Astrocyte of the hippocampus (primary cell): ENCODE data around the gene CDCA7L.
"Not testable (repeated sequence)": the region's sequence is repeated elsewhere in the genome, so short reads cannot be mapped to it uniquely, and the experiment has no call there.

Experiments
- DNase-seq: peaks from one replicate; pipeline ENCODE4 v3.0.0; 2011; ENCODE audit warnings: low read depth, low spot score

Gene CDCA7L

DNA sequence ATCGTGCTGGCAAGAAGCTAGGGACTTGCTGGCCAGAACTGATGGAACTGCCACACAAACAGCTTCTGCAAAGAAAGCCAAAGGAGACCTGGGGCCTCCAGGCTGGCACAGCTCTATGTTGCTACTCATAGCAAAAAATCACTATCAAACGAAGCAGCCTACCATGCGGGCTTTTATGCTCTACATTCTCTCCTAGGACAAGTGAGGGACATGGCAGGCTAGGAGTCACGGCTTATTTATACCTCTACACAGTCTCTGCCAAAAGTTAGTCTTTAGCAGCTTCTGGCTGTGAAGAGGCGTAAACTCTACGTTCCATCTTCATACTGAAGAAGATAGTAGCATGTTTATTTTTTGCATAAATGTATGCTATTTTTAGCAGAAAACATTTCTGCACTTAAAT lies 35.4 kb downstream of the CDCA7L start:
- DNase-seq: no peak

GRCh38 chr7:21908746-21909145 lies 37.0 kb downstream of the CDCA7L start:
- DNase-seq: no peak

DNA sequence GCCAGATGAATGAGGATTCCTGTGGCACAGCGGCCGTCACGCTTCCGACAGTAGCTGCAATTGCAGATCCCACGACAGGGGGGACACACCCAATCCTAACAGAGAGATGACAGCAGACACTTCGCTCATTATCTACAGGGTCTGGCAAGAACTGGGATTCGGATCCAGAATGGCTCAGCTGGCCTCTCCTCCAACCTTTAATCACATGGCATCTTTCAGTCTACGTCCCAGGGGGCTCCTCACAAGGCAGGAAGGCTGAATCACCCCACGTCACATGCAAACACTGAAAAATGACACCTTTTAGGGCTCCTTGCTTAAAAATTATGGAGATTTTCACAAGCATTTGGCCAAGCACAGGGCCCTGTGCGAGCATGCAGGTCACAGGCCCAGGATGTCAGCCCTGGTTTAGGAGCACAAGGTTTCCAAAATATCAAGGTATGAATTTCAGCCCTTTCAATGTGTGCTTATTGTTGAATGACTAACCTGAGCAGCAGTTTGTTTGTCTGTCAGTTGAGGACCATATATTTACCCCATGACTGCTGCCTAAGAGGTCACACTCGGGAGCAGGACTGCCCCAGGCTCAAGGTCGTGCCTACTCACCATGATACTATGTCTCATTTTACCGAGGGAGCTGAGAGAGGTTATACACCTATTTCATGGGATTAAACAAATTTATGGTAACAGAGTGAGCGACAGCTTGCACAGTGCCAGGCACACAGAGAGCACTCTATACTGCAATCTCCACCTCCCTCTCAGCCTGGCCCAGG lies 42.5 kb downstream of the CDCA7L start:
- DNase-seq: no peak

GRCh38 chr7:21902240-21902639 lies 43.5 kb downstream of the CDCA7L start:
- no peak for DNase-seq

DNA sequence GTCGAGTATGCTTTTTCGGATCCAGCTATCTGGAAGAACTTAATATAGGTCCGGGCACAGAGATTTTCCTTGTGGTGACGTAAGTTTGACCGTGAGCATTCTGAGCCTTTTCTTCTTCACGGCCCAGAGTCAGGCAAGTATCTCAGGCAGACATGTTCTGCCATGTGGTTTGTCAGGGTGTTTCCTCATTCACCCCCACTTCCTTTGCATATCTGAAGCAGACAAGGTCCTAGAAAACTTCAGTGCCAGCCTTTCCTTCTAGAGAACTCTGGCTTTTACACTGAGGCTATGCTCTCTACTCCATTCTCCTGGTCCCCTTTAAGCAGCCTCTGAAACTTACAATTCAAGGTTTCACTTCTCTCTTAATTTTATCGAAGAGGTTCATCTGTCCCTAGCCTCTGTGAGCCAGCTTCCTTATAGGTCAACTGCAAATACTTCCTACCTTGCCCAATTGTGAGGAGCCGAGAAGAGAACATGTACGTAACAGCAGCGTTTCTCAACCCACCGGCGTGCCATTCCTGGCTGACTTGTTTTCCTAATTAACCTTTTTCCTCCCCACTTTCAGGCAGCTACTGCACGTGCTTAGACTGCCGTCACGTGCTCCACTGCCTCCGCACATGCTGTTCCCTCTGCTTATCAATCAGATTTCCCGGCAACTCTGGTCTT lies 47.3 kb downstream of the CDCA7L start:
- no peak for DNase-seq

- no peak for DNase-seq
Observed at GRCh38 chr7:21893401-21893800, 52.3 kb downstream of the CDCA7L start.

- DNase-seq: no peak
Observed at GRCh38 chr7:21891291-21891690, 54.4 kb downstream of the CDCA7L start.

DNA sequence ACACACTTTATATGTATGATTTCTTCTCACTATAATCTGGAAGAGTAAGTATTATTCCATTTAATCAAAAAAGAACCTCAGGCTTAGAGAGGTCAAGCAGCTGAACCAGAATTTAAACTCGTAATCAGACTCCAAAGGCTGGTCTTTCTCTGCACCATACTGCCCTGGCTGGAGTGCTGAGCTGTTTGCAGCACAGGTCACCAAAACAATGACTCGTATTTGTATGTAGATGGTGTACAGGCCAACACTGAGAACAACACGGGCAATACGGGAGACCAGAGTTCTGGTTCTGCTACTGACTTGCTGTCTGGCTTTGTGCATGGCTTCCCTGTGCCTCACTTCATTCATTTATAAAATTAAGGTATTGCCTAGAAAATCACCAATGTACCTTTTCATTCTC lies 57.9 kb downstream of the CDCA7L start:
- DNase-seq: no peak

- DNase-seq: no peak
Observed at GRCh38 chr7:21887353-21887752, 58.3 kb downstream of the CDCA7L start.

- no peak for DNase-seq
Observed at GRCh38 chr7:21886396-21886795, 59.3 kb downstream of the CDCA7L start.

DNA sequence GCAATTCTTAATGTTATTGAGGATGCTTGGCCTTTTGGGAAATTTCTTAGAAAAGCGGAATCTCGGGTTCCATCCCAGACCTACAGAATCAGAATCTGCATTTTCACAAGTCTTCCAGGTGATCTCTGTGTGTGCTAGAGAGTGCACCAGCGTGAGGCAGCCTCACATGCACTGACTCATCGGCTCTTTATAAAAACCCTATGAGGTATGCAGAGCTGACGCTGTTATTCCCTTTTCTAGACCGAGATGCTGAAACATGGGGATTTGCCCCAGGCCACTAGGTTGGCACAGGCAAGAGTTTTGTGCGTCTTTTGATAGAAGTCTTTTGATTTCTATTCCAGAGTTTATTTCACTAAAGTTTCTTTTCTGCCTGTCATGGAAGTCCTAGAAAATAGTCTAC lies 61.2 kb downstream of the CDCA7L start:
- peak; percentile 66 for DNase-seq

- not testable (repeated sequence) for DNase-seq
Observed at GRCh38 chr7:21883501-21883900, 62.2 kb downstream of the CDCA7L start.

DNA sequence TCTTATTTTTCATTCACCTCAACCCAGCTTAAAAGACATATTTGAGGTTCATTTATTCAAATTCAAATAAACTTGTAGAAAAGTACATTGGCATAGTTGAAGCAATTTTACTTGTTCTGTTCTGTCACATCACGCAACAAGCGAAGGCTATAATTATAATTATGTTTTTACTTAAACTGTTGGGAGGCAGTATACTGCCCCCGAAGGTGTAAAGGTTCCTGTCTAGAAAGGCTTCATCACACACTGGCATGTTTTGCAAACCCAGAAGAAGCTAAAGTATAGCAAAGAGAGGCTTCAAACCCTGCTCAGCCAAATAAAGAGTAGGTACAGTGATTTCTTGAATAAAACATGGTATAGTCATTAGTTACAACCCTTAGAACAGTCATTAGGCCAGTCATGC lies 62.6 kb downstream of the CDCA7L start:
- peak; percentile 11 for DNase-seq

DNA sequence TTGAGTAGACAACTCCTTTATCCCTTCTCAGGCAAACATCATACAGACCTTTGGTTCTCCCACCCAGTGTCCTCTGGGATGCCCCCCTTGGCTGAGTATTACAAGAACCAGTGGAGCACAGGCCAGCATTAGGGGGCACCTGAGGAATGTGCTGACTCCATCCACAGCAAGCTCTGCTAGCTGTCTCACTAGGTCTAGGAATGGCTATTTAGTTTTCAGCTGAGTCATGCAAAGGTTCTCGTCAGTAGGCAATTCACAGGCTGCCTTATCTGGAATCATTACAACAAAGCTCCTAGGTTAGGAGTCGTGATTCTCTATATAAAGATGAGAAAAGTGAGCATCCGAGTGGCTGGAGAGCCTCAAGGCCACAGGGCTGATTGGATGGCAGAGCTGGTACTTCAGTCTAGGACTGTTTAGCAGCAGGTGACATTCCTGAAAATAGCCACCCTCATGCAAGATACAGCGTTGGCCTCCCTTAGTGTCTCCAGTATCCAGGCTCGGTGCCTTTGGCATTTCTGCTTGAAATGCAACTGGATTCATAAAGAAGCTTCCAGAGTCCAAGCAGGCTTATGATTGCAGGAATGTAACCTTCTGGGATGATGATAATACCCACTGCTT lies 75.8 kb downstream of the CDCA7L start:
- peak; percentile 49 for DNase-seq

GRCh38 chr7:21868576-21868850 lies 77.2 kb downstream of the CDCA7L start:
- peak; percentile 27 for DNase-seq

- peak; percentile 13 for DNase-seq
Observed at GRCh38 chr7:21867816-21868575, 77.7 kb downstream of the CDCA7L start.

GRCh38 chr7:21867226-21867625 lies 78.5 kb downstream of the CDCA7L start:
- DNase-seq: no peak

- DNase-seq: no peak
Observed at GRCh38 chr7:21866731-21867130, 79.0 kb downstream of the CDCA7L start.

GRCh38 chr7:21865631-21866204 lies 80.0 kb downstream of the CDCA7L start:
- DNase-seq: not testable (repeated sequence)

DNA sequence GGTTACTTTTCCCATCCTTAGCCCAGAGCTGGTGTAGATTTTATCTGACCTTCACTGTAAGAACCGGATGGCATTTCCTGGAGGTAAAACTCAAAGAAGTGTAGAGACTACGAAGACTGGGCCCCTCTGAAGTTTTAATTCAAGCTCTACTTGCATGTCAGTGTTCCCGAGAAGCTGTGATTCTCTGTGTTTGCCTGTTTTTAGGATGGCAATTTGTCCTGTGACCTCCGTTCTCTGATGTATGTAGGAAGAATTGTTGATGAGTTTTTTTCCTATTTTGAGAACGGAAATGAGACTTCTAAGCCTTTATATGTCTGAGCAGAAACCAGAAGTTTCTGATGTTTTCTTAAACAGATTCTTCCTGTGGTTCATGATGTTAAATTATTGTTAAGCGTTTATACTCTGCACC lies 94.1 kb downstream of the CDCA7L start:
- DNase-seq: no peak
